CD4-positive, alpha-beta T cell (primary cell): ENCODE results near the gene TARDBP. TPM values are rescaled to one million over a fixed set of nuclear protein-coding genes. Genes with fewer than 3 reads are reported as not detected.
"Not testable (repeated sequence)": the region's sequence is repeated elsewhere in the genome, so short reads cannot be mapped to it uniquely, and the experiment has no call there.

Source experiments
- ATAC-seq: fragments of 200-7000 bp; cut with Tn5 transposase; one replicate; pipeline ENCODE4 v1.10.0; 2022; ENCODE audit warnings: mild to moderate bottlenecking; ENCODE audit not compliant: poor library complexity
- CTCF ChIA-PET: fragments of 350-600 bp; sonication (Branson Sonifier 250); formaldehyde crosslinking; loops from one replicate; lab custom pipeline; 2021; ENCODE audit warnings: antibody characterized with exemption, inconsistent platforms; lab: Charles Lee
- POLR2A ChIA-PET: fragments of 350-600 bp; sonication (Branson Sonifier 250); formaldehyde crosslinking; loops from one replicate; lab custom pipeline; 2021; ENCODE audit warnings: antibody characterized with exemption, inconsistent platforms; lab: Charles Lee
- DNase-seq, 14 experiments: peaks; one replicate each; pipeline ENCODE4 v3.0.0-alpha.2; 2013 to 2020; ENCODE audit warnings: mixed read lengths in 2 of 14
- H3K27ac ChIP-seq, 2 donors: one replicate each; pipeline versions ENCODE4 v1.5.1 to v1.7.0; 2013; ENCODE audit warnings: low read length in 2 of 2, low read depth in 1 of 2, mild to moderate bottlenecking in 1 of 2
- H3K27me3 ChIP-seq, 2 experiments: 1 replicate in 1 of 2; 2 replicates in 1 of 2; pipeline versions ENCODE4 v1.6.1 to v1.7.0; 2013; ENCODE audit warnings: low read length in 2 of 2, control low read depth in 1 of 2, mild to moderate bottlenecking in 1 of 2, moderate library complexity in 1 of 2; ENCODE audit not compliant: insufficient read depth in 2 of 2, control insufficient read depth in 1 of 2
- H3K36me3 ChIP-seq: one replicate; pipeline ENCODE4 v1.6.1; 2013; ENCODE audit warnings: low read length, control low read depth; ENCODE audit not compliant: insufficient read depth
- H3K4me1 ChIP-seq: one replicate; pipeline ENCODE4 v1.6.1; 2013; ENCODE audit warnings: low read length, control low read depth; ENCODE audit not compliant: insufficient read depth
- H3K4me3 ChIP-seq: one replicate; pipeline ENCODE4 v1.5.1; 2013; ENCODE audit warnings: mild to moderate bottlenecking, low read length, moderate library complexity
- H3K9me3 ChIP-seq, 2 experiments: 1 replicate in 1 of 2; 2 replicates in 1 of 2; pipeline versions ENCODE4 v1.6.1 to v1.7.0; 2013; ENCODE audit warnings: low read length in 2 of 2, mild to moderate bottlenecking in 2 of 2, control low read depth in 1 of 2, moderate library complexity in 1 of 2; ENCODE audit not compliant: control insufficient read depth in 1 of 2, insufficient read depth in 1 of 2
- H3K27ac Mint-ChIP-seq: one replicate; pipeline ENCODE4 v1.8.0; 2020; ENCODE audit warnings: mixed read lengths
- H3K27me3 Mint-ChIP-seq: one replicate; pipeline ENCODE4 v1.8.0; 2021; ENCODE audit warnings: mixed read lengths
- H3K36me3 Mint-ChIP-seq: one replicate; pipeline ENCODE4 v1.8.0; 2021; ENCODE audit warnings: low read depth, mixed read lengths
- H3K4me1 Mint-ChIP-seq: one replicate; pipeline ENCODE4 v1.8.0; 2021; ENCODE audit warnings: low read depth, mixed read lengths
- H3K4me3 Mint-ChIP-seq: one replicate; pipeline ENCODE4 v1.8.0; 2020; ENCODE audit warnings: mild to moderate bottlenecking, mixed read lengths
- H3K9me3 Mint-ChIP-seq: one replicate; pipeline ENCODE4 v1.8.0; 2020; ENCODE audit warnings: mixed read lengths
- intact Hi-C, 2 experiments: fragments of 100-400 bp; cut with DNase I in 1 of 2; cut with micrococcal nuclease in 1 of 2; formaldehyde crosslinking; loops; one replicate each; pipeline versions ENCODE4 v1.15.1 to v1.9.0; 2023 to 2025; cut with DNase I, micrococcal nuclease
- total RNA-seq, 174 experiments: library from RNA in 2 of 174; stranded (reverse) in 2 of 174; gene quantifications; one replicate each; pipeline ENCODE4 v1.2.3 and lab custom pipeline; 2021 to 2026
- TF ChIP-seq, protein P1 (sequence below): fragments of 200-600 bp; IDR thresholded peaks from one replicate; pipeline ENCODE4 v1.8.0; 2022; ENCODE audit warnings: antibody characterized with exemption, mild to moderate bottlenecking

The TARDBP gene
- total RNA-seq, 2 experiments from 2014 or later = 141 to 149 TPM

DNA sequence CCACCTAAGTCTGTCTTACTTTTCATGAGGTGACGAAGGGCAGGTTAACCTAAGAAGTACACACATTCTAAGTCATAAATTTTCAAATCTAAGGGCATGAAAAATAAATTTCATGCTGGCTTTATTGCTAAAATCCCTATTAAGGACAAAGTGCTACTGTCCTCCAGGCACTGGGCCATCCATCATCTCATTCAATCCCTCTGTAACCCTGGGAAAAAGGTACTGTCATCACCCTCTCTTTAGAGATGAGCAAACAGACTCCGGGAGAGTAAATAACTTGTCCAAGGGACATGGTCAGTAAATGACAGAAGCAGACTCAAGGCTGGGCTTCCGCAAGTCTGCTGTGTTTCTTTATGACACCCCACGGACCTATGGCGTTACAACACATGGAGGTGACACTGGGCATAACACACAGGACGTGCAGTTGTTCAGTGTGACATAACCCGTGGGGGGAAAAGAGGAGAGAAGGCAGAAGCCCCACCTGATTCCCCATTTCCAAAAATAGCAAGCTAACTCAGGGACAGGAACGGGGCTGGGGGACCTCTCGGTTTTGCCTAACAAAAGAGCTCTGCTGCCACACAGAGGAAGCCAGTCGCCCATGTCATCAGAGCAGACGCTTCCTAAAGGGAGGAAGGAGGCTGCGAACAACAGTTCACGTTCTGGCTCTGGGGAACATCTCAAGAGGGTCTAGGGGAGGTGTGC lies 59.9 kb downstream of the TARDBP start:
- DNase-seq = no peak
- peaks cover 94% of the 10 kb centered on the region for H3K36me3 ChIP-seq
- H3K4me1 ChIP-seq = no peaks in the 10 kb centered on the region
- POLR2A ChIA-PET = interaction anchor here (1.2 kb wide), 1 partner anchor 27 kb away, joined by 5 read pairs; the partner anchor contains the start of gene EXOSC10
- H3K9me3 ChIP-seq = no peaks in the 10 kb centered on the region
- Mint-ChIP-seq H3K36me3 (peaks cover 86% of the 10 kb centered on the region), H3K27ac (no peak overlapping the region), H3K9me3 (no peaks in the 10 kb centered on the region), H3K4me1 (no peaks in the 10 kb centered on the region), H3K4me3 (no peak overlapping the region), H3K27me3 (no peaks in the 10 kb centered on the region)
- TF ChIP-seq, protein P1, sequence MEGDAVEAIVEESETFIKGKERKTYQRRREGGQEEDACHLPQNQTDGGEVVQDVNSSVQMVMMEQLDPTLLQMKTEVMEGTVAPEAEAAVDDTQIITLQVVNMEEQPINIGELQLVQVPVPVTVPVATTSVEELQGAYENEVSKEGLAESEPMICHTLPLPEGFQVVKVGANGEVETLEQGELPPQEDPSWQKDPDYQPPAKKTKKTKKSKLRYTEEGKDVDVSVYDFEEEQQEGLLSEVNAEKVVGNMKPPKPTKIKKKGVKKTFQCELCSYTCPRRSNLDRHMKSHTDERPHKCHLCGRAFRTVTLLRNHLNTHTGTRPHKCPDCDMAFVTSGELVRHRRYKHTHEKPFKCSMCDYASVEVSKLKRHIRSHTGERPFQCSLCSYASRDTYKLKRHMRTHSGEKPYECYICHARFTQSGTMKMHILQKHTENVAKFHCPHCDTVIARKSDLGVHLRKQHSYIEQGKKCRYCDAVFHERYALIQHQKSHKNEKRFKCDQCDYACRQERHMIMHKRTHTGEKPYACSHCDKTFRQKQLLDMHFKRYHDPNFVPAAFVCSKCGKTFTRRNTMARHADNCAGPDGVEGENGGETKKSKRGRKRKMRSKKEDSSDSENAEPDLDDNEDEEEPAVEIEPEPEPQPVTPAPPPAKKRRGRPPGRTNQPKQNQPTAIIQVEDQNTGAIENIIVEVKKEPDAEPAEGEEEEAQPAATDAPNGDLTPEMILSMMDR = no peak
- no peaks in the 10 kb centered on the region for H3K27me3 ChIP-seq
- no peak for ATAC-seq
- no peak overlapping the region for H3K4me3 ChIP-seq
- intact Hi-C loops = no loop called here
- no peak overlapping the region for H3K27ac ChIP-seq
- CTCF ChIA-PET = no interaction called here

DNA sequence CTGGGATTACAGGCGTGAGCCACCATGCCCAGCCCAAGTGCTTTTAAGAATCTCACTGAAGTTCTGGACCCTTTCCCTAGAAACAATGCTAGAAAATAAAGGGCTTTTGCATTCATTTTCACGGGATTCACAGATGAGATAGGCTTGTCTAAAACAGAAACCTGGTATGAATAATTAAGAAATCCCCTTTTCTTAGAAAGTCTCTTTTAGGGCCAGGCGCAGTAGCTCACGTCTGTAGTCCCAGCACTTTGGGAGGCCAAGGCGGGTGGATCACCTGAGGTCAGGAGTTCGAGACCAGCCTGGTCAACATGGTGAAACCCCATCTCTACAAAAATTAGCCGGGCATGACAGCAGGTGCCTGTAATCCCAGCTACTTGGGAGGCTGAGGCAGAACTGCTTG lies 60.9 kb downstream of the TARDBP start:
- ATAC-seq, H3K4me3 ChIP-seq, DNase-seq, H3K9me3 Mint-ChIP-seq, H3K9me3 ChIP-seq, H3K27me3 Mint-ChIP-seq, H3K4me1 Mint-ChIP-seq, H3K4me1 ChIP-seq, intact Hi-C loops, H3K27ac Mint-ChIP-seq, H3K4me3 Mint-ChIP-seq, H3K27me3 ChIP-seq, H3K27ac ChIP-seq: not testable (repeated sequence)
- ChIA-PET CTCF (interaction anchor here (0.7 kb wide), 1 partner anchor 37 kb away, joined by 3 read pairs; no protein-coding TSS in a partner anchor), POLR2A (interaction anchor here (0.8 to 1.2 kb wide), 2 partner anchors 13 to 26 kb away, joined by 3 to 5 read pairs; partner anchors contain the start of genes EXOSC10 and SRM)
- H3K36me3 Mint-ChIP-seq = peaks cover 81% of the 10 kb centered on the region
- H3K36me3 ChIP-seq = peaks cover 91% of the 10 kb centered on the region

Other genes with a start within 250 kb of the TARDBP start
- gene CASZ1, start 216.0 kb upstream of the TARDBP start, total RNA-seq = 10 to 100 TPM; 21.8 to 22.8 TPM
- gene MASP2, start 34.6 kb downstream of the TARDBP start, total RNA-seq = under 1 TPM; 0.27 to 0.53 TPM
- 10 to 100 TPM; 21.2 to 24.8 TPM for gene SRM, start 47.4 kb downstream of the TARDBP start, total RNA-seq
- 10 to 100 TPM; 81.6 to 89.0 TPM for gene EXOSC10, start 87.2 kb downstream of the TARDBP start, total RNA-seq
- not detected for gene ANGPTL7, start 176.7 kb downstream of the TARDBP start, total RNA-seq
- gene MTOR, start 249.9 kb downstream of the TARDBP start, total RNA-seq = 10 to 100 TPM; 27.3 to 28.9 TPM